IPS-18a (cell line): ENCODE results near the gene IZUMO1.

ENCODE experiments used
- H3K27ac ChIP-seq: one replicate; pipeline ENCODE4 v1.5.1; 2013; ENCODE audit warnings: low read length
- H3K27me3 ChIP-seq: one replicate; pipeline ENCODE4 v1.6.1; 2013; ENCODE audit warnings: mild to moderate bottlenecking, low read length; ENCODE audit not compliant: control insufficient read depth, insufficient read depth
- H3K36me3 ChIP-seq: one replicate; pipeline ENCODE4 v1.6.1; 2013; ENCODE audit warnings: low read depth, low read length; ENCODE audit not compliant: control insufficient read depth
- H3K4me1 ChIP-seq: one replicate; pipeline ENCODE4 v1.6.1; 2013; ENCODE audit warnings: low read depth, low read length; ENCODE audit not compliant: control insufficient read depth
- H3K4me3 ChIP-seq: one replicate; pipeline ENCODE4 v1.5.1; 2013; ENCODE audit warnings: low read length
- H3K9ac ChIP-seq: one replicate; pipeline ENCODE4 v1.6.1; 2013; ENCODE audit warnings: mild to moderate bottlenecking, low read length, moderate library complexity
- H3K9me3 ChIP-seq: one replicate; pipeline ENCODE4 v1.6.1; 2013; ENCODE audit warnings: low read depth, low read length; ENCODE audit not compliant: control insufficient read depth

IZUMO1 gene

GRCh38 chr19:48715681-48716171 lies 31.0 kb downstream of the IZUMO1 start:
- no peaks in the 10 kb centered on the region for H3K27me3 ChIP-seq
- no peaks in the 10 kb centered on the region for H3K36me3 ChIP-seq
- no peak overlapping the region for H3K4me3 ChIP-seq
- no peak overlapping the region for H3K27ac ChIP-seq
- H3K4me1 ChIP-seq: peaks cover 27% of the 10 kb centered on the region
- H3K9me3 ChIP-seq: no peaks in the 10 kb centered on the region
- no peak overlapping the region for H3K9ac ChIP-seq

GRCh38 chr19:48714759-48715675 lies 31.7 kb downstream of the IZUMO1 start:
- Histone ChIP-seq H3K9ac (peak overlapping the region; percentile 58), H3K27ac (no peak overlapping the region), H3K9me3 (no peaks in the 10 kb centered on the region), H3K4me3 (peak overlapping the region; percentile 87), H3K36me3 (no peaks in the 10 kb centered on the region), H3K27me3 (no peaks in the 10 kb centered on the region), H3K4me1 (peaks cover 24% of the 10 kb centered on the region)

GRCh38 chr19:48713864-48714755 lies 32.6 kb downstream of the IZUMO1 start:
- H3K27me3 ChIP-seq: no peaks in the 10 kb centered on the region
- H3K9ac ChIP-seq: peak overlapping the region; percentile 58
- H3K27ac ChIP-seq: no peak overlapping the region
- H3K4me1 ChIP-seq: peaks cover 21% of the 10 kb centered on the region
- no peaks in the 10 kb centered on the region for H3K36me3 ChIP-seq
- peak overlapping the region; percentile 87 for H3K4me3 ChIP-seq
- H3K9me3 ChIP-seq: no peaks in the 10 kb centered on the region

GRCh38 chr19:48713041-48713863 lies 33.5 kb downstream of the IZUMO1 start:
- Histone ChIP-seq H3K9ac (peak overlapping the region; percentile 33), H3K27me3 (no peaks in the 10 kb centered on the region), H3K4me1 (peaks cover 19% of the 10 kb centered on the region), H3K36me3 (no peaks in the 10 kb centered on the region), H3K4me3 (peak overlapping the region; percentile 87), H3K9me3 (no peaks in the 10 kb centered on the region), H3K27ac (no peak overlapping the region)

GRCh38 chr19:48711106-48711662 lies 35.5 kb downstream of the IZUMO1 start:
- H3K9me3 ChIP-seq: no peaks in the 10 kb centered on the region
- no peak overlapping the region for H3K4me3 ChIP-seq
- no peak overlapping the region for H3K9ac ChIP-seq
- H3K27me3 ChIP-seq: no peaks in the 10 kb centered on the region
- H3K4me1 ChIP-seq: peaks cover 10% of the 10 kb centered on the region
- no peak overlapping the region for H3K27ac ChIP-seq
- no peaks in the 10 kb centered on the region for H3K36me3 ChIP-seq

GRCh38 chr19:48708471-48708870 lies 38.2 kb downstream of the IZUMO1 start:
- Histone ChIP-seq H3K27ac (no peak overlapping the region), H3K9ac (no peak overlapping the region), H3K27me3 (no peaks in the 10 kb centered on the region), H3K36me3 (no peaks in the 10 kb centered on the region), H3K4me1 (peaks cover 5% of the 10 kb centered on the region), H3K9me3 (no peaks in the 10 kb centered on the region), H3K4me3 (no peak overlapping the region)

GRCh38 chr19:48705431-48705830 lies 41.3 kb downstream of the IZUMO1 start:
- no peak overlapping the region for H3K27ac ChIP-seq
- no peaks in the 10 kb centered on the region for H3K27me3 ChIP-seq
- H3K9me3 ChIP-seq: no peaks in the 10 kb centered on the region
- H3K4me1 ChIP-seq: no peaks in the 10 kb centered on the region
- no peaks in the 10 kb centered on the region for H3K36me3 ChIP-seq
- H3K4me3 ChIP-seq: no peak overlapping the region
- H3K9ac ChIP-seq: no peak overlapping the region

GRCh38 chr19:48703316-48703715 lies 43.4 kb downstream of the IZUMO1 start:
- H3K36me3 ChIP-seq: no peaks in the 10 kb centered on the region
- no peaks in the 10 kb centered on the region for H3K27me3 ChIP-seq
- H3K4me1 ChIP-seq: no peaks in the 10 kb centered on the region
- H3K27ac ChIP-seq: no peak overlapping the region
- H3K4me3 ChIP-seq: no peak overlapping the region
- H3K9me3 ChIP-seq: no peaks in the 10 kb centered on the region
- H3K9ac ChIP-seq: no peak overlapping the region

GRCh38 chr19:48702701-48703100 lies 44.0 kb downstream of the IZUMO1 start:
- H3K36me3 ChIP-seq: no peaks in the 10 kb centered on the region
- no peak overlapping the region for H3K9ac ChIP-seq
- no peak overlapping the region for H3K4me3 ChIP-seq
- no peaks in the 10 kb centered on the region for H3K9me3 ChIP-seq
- no peak overlapping the region for H3K27ac ChIP-seq
- no peaks in the 10 kb centered on the region for H3K4me1 ChIP-seq
- H3K27me3 ChIP-seq: no peaks in the 10 kb centered on the region

GRCh38 chr19:48698046-48698445 lies 48.7 kb downstream of the IZUMO1 start:
- Histone ChIP-seq H3K36me3 (no peaks in the 10 kb centered on the region), H3K27ac (no peak overlapping the region), H3K4me3 (no peak overlapping the region)

More at GRCh38 chr19:48698046-48698445, 48.7 kb downstream of the IZUMO1 start:
- Histone ChIP-seq H3K4me1 (no peaks in the 10 kb centered on the region), H3K9me3 (no peaks in the 10 kb centered on the region), H3K27me3 (peaks cover 7% of the 10 kb centered on the region), H3K9ac (no peak overlapping the region)
